ENCODE data around the gene LYL1.

Gene LYL1

DNA sequence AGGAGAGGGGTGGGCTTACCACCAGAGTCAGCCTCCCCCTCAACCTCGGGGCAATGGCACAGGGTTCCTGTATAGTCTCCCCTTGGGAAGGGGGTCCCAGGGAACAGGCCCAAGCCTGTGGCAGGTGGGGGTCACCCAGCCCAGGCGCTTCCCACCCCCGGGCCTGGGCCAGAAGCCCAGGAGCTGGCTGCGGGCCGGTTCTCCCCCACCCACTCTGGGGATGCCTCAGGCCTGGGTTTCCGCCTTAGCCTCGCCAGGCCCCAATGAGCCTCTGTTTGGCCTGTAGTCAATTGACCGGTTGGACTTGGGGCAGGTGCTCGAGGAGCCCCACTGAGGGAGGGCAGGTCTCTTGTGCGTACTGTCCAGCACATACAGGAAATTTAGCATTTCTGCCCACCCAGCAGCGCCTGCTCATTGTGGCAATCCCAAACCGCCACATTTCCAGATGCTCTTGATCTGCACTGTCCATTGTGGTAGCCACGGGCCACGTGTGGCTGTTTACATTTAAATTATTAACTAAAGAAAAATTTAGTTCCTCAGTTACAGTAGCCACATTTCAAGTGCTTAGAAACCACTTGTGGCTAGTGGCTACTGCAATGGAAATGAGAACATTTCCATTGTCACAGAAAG is 9.9 kb downstream of the LYL1 start:
- POLR2A ChIA-PET: interaction anchor here (0.5 kb wide), 1 partner anchor 11 kb away, joined by 4 read pairs; no protein-coding TSS in a partner anchor
- CTCF ChIA-PET: interaction anchor here (0.6 to 30.9 kb wide), 24 partner anchors 9 to 170 kb away, joined by 3 to 573 read pairs (median 10); partner anchors contain the start of genes CALR and DAND5
- no peak overlapping the region for H3K4me3 ChIP-seq (ENCODE audit: low read depth, low read length)
- no peak for TF ChIP-seq CTCF (IDR thresholded peaks at IDR 0.05; ENCODE audit: insufficient read depth, low read length, missing control alignments)
- no peak for DNase-seq (ENCODE audit: low read depth, low spot score)

DNA sequence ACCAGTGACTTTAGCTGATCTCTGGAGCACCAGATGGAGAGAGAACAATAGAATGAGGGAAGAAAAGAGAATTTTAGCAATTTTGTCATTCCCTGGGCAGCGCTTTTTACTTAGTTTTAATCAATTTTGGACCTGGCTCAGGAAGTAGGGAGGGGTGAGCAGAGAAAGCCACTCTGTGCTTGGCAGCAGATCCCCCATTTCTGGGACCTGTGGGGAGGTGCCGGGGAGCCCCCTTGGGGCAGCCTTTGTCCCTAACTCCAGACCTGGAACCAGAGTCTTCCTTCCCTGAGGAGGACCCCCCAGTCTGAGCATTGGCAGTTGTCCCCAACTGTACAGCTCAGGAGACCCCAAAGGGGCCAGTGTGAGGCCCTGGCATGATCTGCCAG is 10.5 kb downstream of the LYL1 start:
- no peak for TF ChIP-seq CTCF (IDR thresholded peaks at IDR 0.05; ENCODE audit: insufficient read depth, low read length, missing control alignments)
- DNase-seq (ENCODE audit: low read depth, low spot score): no peak
- no peak overlapping the region for H3K4me3 ChIP-seq (ENCODE audit: low read depth, low read length)
- ChIA-PET POLR2A (interaction anchor here (0.5 kb wide), 1 partner anchor 11 kb away, joined by 4 read pairs; no protein-coding TSS in a partner anchor), CTCF (interaction anchor here (1.2 to 30.9 kb wide), 9 partner anchors 10 to 125 kb away, joined by 6 to 573 read pairs (median 11); partner anchors contain the start of gene DAND5)

DNA sequence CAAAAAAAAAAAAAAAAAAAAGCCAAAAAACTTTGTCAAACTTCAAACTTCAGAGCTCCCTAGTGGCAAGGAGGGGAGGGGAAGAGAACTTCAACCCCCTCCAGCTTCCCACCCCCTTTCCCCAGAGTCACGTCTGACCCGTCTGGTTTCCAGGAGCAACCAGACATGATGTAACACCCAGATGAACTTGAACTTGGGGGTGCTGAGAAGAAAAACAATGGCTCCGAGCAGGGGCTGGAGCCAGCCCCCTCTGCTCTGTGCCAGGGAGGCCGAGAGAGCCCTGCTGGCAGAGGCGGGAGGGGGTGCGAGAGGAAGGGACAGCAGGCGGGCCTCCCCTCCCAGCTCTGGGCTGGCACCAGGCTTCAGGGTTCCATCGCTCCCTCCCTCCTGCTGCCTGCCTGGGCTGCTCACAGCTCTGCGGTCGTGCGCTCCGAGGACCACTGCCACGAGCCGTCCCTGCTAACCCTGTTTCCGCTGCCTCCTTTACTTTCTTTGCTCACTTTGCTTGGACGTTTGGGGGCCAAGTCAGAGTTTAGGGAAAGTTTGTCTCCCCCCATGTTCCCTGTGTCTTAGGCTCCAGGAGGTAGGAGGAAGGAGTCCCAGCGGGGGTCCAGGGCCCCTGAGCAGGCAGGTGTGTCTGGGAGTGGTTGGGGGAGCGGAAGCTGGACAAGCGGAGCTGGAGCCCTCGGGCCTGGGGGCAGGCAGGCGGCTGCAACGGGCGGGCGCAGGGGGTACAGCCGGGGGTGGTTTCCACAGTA is 11.1 kb downstream of the LYL1 start:
- no peak overlapping the region; the same call in 1 of the 2 replicates for H3K4me3 ChIP-seq (ENCODE audit: low read depth, low read length)
- CTCF ChIA-PET: interaction anchor here (1.0 to 30.9 kb wide), 10 partner anchors 10 to 124 kb away, joined by 3 to 573 read pairs (median 10); partner anchors contain the start of gene DAND5
- POLR2A ChIA-PET: interaction anchor here (0.5 kb wide), 1 partner anchor 12 kb away, joined by 4 read pairs; no protein-coding TSS in a partner anchor
- no peak for TF ChIP-seq CTCF (IDR thresholded peaks at IDR 0.05; ENCODE audit: insufficient read depth, low read length, missing control alignments)
- peak; percentile 69 for DNase-seq (ENCODE audit: low read depth, low spot score)

DNA sequence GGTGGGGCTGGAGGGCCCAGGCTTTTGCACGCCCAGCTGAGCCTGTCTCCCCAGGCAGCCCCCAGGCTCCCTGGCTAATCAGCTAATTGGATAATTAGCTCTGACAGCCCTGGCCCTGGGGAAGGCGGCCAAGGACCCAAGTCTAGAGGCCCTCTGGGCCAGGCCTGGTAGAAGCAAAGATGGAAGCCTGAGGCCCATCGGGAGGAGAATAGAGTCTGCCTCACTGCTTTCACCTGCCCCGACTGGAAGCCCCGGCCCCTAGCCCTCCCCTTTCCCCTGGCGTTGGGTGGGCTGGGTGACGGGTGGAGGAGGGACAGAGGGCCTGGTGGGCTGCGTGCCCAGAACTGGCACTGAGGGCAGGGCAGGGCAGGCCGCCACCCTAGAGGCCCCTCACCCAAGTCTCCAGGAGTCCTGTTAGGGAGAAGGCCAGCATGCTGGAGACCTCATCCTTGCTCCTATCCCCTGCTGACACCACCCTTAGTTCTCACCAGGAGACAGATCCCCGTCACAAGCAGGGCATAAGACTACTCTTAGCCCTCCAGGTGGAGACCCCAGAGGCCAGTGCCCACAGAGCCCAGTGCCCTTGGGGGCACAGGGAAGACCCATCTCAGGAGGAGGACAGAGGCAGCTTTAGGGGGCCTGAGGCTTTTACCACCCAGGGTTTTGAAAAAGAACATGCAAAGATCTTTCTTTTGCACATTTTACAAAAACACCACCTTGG is 12.0 kb downstream of the LYL1 start:
- no peak for TF ChIP-seq CTCF (IDR thresholded peaks at IDR 0.05; ENCODE audit: insufficient read depth, low read length, missing control alignments)
- H3K4me3 ChIP-seq (ENCODE audit: low read depth, low read length): no peak overlapping the region
- no peak for DNase-seq (ENCODE audit: low read depth, low spot score)
- POLR2A ChIA-PET: no interaction called here
- CTCF ChIA-PET: interaction anchor here (1.0 to 30.9 kb wide), 10 partner anchors 9 to 123 kb away, joined by 3 to 573 read pairs (median 7); partner anchors contain the start of gene DAND5

DNA sequence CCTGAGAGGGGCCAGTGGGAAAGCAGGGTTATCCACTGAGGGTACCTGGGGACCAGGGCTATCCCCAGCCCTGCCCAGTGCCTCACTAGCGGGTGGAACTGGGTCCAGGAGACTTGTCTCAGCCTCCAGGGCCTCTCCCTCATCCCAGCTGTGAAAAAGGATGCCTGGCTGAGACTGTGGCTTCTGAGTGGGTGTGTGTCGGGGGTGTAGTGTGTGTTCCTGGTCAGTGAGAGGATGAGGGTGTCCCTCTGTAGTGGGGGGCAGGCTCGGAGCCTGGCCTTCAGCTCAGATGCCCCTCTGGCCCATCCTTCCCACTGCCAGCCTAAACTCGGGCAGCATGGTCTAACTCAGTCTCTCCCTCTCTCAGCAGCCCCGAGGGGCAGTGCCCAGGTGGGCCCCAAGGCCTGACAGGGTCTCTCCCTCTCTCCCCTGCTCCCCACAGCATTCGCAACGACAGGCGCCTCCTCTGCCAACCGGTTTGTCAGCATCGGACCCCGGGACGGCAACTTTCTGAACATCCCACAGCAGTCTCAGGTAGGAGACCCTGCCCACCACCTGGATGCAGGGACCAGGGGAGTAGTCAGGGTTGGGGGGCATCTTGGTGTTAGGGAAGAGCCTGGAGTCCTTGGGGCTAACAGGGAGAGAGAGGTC is 12.7 kb downstream of the LYL1 start:
- TF ChIP-seq CTCF (IDR thresholded peaks at IDR 0.05; ENCODE audit: insufficient read depth, low read length, missing control alignments): no peak
- CTCF ChIA-PET: interaction anchor here (0.5 to 30.9 kb wide), 7 partner anchors 8 to 123 kb away, joined by 3 to 573 read pairs (median 111); partner anchors contain the start of gene DAND5
- H3K4me3 ChIP-seq (ENCODE audit: low read depth, low read length): no peak overlapping the region
- DNase-seq (ENCODE audit: low read depth, low spot score): no peak
- POLR2A ChIA-PET: no interaction called here
